Measurements from ENCODE around the gene TSPEAR.

TSPEAR gene

DNA sequence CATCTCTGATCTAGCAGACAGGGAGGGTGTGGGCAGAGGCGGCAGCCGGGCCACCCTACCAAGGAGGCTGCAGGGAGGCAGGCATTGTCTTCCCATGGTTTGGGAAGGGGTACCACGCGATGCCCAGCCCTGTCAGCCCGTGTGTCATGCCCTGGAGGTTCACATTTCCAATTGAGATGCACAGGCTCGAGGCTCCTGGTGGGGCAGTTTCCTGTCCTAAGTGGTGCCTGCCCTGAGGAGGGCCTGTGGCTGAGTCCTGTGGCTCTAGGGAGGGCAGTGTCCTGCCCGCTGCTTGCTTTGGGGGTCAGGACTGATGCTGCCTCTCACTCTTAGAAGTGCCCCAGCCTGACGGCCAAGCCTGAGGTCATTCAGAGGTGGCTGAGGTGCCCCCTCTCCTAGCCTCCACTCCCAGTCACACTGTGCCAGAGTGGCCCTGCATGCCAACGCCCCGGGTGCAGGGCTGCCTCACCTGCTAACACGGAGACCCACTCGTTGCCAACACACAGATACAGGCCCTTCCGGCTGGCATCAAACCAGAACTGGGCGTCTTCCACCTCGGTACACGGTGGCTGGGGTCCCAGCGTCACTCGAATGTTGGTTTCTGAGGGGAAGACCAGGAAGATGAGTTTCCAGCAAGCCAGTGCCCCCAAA is 183.3 kb downstream of the TSPEAR start:
- DNase-seq (ENCODE audit: low read depth), result no peak

DNA sequence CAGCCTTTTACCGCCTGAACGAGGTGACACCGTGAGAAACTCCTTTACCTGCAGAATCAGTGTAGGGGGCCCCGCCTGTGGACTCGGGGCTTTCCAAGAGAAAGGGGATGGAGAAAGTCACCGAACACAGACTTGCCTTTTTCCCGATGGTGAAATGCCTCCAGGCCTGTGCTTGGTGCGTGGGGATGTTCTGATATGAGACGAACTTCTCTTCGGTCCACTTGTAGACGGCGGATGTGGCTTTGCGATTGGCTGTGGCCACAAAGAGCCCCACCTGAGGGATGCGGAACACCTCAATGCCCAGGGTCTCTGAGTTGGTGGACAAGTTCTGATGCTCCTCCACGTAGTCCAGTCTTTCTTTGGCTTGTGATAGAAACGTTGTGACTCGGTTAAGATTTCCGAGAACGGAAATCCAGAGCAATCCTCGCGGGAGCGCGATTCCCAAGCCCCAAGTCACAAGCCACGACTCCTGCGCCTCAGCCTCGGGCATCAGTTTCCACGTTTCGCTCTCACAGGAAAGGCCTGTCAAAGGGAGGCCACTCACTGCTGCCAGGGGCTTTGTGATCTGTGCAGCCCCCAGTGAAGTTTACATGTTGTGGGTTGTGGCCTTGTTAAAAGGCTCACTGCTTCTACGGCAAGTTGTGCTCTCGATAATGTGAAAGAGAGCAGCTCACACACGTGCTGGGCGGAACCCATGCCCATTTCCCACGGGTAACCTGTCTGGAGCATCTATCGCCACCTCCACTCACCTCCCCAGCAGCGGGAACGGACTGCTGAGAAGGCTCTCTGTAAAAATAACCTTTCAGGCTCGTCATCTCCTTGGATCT is 184.0 kb downstream of the TSPEAR start:
- no peak for DNase-seq (ENCODE audit: low read depth)

DNA sequence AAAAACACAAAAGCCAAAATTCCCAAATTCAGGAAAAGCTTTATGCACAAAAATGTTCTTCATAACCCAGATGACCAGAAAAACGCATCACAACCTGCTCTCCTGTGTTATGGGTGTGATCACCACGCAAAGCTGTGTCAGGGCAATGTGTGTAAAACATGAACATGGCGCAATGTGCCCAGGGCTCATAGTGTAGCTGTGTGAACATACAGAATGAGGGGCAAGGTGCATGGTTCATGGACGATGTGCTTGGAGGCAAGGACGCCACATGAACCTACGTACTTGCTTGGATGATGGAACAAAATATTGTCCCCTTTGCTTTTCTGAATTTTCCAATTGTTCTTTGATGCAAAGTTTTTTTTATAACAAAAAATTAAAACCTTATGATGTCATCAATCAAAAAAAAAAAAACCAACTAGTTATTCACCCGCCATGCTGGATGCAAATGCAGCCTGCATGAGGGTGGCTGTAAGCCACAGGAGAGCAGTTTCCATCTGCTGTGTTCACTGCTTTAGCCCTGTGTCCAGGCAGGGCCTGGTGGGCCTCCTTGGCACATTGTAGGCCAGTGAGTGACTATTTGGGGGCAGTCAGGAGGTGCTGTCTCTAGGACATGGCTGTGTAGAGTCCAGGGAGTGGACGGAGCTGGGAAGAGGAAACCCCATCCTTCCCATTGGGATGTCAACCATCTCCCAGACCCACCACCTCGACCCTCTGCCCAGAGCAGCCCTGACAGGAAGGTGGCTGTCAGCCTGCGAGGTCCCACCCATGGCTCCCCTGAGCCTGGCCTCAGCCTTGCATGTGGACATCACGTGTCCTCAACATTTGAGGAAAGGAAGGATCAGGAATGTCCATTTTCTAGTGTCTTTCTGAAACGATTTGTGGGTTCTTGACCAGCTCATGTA is 185.0 kb downstream of the TSPEAR start:
- DNase-seq (ENCODE audit: low read depth), result no peak

DNA sequence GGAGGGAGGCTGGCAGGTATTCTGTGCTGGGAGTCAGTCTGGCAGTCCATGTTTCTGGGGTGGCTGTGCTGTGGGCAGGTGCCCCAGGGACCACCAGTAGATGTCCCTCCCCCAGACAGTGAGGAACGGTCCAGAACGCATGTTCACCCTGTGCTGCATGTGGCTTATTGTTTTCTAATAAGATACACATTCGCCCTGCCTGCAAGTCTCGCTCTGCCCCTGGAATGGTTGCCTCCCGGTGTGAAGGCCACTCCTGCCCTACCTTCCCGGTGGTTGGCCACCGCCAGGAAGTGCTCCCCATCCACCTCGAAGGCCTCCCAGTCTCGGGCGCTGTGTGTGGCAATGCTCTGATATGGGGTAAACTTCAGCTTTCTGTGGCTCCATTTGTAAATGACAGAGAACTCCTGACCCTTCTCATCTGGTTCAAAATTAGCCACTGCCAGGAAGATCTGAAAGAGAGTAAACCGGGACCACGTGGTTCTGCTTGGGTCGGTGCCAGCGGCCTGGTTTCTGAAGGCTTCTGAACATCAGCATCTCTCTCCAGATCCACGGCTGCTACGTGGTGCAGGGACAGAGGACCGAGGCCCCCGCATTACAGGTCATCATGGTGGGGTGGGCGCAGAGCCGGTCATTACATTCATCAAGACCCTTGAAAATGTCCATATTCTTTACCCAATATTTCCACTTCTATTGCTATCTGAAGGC is 185.8 kb downstream of the TSPEAR start:
- no peak for DNase-seq (ENCODE audit: low read depth)

DNA sequence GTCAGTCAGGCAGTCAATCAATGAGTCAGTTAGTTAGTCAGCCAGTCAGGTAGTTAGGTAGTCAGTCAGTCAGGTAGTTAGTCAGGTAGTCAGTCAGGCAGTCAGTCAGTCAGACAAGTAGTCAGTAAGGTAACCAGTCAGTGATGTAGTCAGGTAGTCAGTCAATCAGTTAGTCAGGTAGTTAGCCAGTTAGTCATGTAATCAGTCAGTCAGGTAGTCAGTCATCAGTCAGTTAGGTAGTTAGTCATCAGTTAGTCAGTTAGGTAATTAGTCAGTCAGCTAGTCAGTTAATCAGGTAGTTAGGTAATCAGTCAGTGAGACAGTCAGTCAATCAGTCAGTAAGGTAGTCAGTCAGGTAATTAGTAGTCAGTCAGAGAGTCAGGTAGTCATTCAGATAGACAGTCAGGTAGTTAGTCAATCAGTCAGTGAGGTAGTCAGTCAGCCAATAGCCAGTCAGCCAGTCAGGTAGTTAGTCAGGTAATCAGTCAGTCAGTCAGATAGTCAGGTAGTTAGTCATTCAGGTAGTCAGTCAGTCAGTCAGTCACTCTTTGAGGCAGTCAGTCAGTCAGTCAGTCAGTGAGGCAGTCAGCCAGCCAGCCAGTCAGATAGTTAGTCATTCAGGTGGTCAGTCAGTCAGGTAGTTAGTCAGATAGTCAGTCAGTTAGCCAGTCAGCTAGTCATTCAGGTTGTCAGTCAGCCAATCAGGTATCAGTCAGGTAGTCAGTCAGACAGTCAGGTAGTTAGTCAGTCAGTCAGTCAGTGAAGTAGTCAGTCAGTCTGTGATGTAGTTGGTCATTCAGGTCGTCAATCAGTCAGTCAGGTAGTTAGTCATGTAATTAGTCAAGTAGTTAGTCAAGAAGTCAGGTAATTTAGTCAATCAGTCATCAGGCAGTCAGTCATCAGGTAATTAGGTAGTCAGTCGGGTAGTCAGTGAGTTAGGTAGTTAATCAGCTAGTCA is 186.7 kb downstream of the TSPEAR start:
- DNase-seq (ENCODE audit: low read depth), result no peak

DNA sequence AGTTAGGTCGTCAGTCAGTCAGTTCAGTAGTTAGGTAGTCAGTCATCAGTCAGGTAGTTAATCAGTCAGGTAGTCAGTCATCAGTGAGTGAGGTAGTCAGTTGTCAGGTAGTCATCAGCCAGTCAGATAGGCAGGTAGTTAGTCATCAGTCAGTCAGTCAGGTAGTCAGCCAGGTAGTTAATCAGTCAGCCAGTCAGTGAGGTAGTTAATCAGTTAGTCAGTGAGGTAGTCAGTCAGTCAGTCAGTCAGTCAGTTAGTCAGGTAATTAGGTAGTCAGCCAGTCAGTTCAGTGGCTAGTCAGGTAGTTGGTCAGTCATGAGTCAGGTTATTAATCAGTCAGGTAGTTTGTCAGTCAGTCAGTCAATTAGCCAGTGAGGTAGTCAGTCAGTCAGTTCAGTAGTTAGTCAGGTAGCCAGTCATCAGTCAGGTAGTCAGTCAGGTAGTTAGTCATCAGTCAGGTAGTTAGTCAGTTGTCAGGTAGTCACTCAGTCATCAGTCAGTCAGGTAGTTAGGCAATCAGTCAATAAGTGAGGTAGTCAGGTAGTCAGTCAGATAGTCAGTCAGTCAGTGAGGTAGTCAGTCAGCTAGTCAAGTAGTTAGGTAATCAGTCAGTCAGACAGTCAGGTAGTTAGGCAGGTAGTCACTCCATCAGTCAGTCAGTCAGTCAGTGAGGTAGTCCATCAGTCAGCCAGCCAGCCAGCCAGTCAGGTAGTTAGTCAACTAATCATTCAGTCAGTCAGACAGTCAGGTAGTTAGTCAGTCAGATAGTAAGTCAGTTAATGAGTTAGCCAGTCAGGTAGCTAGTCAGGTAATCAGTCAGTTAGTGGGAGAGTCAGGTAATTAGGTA is 187.6 kb downstream of the TSPEAR start:
- no peak for DNase-seq (ENCODE audit: low read depth)

DNA sequence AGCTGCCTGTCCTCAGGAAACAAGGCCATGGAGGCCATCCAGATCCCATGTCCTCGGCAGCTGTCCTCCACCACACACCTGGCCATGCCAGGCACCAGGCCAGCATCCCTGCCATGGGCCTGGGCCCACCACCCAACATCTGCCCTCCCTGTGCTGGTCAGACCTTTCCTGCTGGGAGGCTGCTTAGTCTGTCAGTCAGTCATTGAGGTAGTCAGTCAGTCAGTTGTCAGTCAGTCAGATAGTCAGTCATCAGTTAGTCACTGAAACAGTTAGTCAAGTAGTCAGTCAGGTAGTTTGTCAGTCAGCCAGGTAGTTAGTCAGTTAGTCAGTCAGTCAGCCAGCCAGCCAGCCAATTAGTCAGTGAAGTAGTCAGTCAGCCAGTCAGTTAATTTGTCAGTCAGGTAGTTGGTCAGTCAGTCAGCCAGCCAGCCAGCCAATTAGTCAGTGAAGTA is 188.6 kb downstream of the TSPEAR start:
- no peak for DNase-seq (ENCODE audit: low read depth)

DNA sequence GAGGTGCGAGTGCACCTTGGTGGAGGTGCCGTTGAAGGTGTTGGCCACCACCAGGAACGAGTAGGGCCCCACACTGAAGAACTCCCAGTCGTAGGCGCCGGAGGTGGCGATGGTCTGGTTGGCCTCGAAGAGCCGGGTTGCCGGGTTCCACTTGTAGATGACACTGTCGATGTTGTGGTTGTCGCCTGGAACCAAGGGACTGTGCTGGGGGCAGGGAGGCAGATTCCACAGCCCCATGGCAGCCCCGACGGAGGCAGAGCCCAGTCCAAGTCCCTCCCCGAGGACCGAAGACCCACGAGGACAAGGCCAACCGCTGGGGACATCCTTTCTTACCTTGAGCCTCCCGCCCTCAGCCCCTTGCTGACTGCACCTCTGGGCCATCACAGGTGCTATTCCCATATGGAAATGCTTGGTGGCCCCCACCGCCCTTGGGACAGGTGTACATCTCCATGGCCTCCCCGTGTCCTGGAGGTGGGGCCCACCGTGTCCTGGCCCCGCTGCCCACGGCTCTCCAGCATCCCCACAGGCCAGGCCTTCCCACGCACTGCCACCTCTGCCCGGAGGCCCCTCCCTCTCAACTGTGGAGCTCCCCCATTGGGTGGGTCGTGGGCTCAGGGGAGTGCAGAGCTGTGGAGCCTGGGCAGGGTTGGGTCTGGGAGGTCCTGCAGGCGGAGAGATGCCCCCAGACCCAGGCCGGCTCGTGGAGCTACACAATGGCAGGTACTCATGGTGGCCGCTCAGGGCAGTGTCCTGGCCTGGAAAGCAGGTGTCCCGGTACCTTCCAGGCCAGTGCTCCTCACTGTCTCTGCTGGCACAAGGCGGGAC is 189.2 kb downstream of the TSPEAR start:
- DNase-seq (ENCODE audit: low read depth), result no peak

DNA sequence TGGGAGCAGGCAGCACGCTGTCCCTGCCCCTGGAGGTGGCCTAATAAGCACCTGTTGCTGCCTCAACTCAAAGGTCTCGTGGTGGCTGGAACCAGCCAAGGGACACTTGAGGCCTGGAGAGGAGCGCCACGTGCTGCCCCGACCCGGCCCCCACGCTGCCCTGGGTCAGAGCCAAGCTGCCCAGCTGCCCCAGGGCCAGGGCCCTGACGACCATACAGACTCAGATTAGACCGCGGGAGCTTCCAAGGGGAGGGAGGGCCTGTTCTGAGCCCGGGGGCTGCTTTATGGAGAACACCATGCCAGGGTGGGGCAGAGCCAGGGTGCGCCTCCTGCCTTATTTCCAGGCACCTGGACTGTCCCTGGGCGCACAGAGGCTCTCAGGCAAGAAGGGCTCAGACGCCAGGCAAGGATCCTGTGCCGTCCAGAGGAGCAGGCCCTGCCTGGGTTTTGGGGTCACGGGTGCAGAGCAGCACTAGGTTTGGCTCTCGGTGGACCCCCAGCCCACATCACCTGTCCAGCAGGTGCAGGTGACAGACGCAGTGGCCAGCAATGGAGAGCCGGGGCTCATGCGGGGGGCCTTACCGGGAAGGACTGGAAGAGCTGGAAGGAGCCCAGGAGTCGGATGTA is 190.0 kb downstream of the TSPEAR start:
- no peak for DNase-seq (ENCODE audit: low read depth)

DNA sequence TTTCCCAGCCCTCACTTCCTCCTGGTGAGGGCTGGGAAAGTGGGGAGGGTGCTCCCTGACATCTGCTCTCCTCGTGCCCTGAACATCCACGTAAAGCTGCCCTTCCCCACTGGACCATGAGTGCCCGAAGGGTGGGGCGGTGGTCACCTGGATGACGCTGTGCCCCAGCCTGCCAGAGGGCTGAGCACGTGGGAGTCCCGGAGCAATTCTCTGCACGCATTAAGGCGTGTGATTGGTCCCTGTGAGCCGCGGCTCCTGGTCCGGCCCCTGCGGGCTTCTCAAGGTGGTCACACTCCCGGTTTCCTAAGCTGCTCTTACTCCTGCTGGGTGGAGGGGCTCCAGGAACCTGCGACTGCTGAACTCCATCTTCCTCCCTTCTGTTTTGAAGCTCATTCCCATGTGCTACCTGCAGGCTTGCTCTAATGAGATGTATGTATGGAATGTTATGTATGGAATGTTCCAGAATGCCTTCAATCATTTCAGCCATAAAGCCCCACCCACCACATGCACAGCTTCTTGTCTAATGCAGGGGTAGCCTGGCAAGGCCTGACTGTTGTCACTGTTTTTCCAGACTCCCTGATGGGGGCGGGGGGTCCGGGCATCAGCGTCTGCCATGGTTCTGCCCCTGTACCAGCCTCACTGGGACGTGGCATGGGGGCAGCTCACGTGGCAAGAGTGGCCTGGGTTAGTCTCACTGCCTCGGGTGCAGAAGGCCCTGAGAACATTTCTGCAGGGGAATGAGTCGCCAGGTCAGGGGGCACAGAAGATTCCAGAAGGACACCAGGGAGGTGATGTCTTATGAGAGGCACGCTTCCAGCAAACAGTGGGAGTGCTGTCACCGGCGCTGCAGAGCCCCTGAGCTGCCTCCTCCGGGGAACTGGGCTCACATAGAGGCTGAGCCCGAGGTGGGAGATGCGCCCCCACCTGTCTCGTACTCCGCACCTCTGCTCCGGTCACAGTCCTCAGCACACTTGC is 190.8 kb downstream of the TSPEAR start:
- DNase-seq (ENCODE audit: low read depth), result no peak

DNA sequence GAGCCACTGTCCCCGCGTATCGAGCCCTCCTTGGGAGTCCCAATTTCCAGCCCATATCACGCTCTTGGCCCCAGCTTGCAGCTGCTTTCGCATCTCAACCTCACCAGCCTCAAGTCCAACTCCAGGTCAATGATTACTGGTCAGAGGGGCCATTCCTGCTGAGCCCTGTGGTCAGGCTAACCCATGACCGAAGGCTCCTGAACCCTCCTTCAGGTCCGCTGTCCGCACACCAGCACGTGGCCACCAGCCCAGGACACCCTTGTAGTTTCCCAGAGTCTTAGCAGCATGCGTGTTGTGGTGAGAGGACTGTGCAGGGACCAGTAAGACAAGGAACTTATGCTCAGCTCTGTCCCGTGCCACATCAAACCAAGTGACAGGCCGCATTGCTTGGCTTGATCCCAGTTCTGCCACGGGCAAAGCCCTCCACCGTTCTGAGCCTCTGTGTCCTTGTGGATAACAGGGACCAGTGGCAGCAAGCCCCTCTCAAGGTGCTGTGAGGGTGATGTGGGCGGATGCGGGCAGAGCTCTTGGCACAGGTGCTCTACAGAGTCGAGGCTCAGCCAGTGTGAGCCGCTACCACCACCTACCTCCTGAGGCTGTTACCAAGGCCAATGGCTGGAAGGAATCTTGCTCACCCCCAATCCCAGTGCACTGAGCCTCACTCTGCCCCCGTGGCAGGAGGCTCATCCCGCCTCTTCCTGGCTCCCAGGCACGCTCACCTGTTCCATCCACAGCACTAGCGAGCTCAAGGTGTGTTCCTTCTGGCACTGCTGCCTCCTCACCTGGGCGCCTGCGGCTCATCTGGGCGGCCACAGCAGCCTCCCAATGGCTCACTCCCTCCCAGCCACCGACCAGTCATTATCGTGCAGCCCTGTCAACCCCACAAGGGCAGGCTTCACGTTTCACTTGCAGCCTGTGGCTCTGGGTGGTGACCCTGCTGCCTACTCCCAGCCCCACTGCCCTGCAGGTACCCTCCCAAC is 191.7 kb downstream of the TSPEAR start:
- no peak for DNase-seq (ENCODE audit: low read depth)

DNA sequence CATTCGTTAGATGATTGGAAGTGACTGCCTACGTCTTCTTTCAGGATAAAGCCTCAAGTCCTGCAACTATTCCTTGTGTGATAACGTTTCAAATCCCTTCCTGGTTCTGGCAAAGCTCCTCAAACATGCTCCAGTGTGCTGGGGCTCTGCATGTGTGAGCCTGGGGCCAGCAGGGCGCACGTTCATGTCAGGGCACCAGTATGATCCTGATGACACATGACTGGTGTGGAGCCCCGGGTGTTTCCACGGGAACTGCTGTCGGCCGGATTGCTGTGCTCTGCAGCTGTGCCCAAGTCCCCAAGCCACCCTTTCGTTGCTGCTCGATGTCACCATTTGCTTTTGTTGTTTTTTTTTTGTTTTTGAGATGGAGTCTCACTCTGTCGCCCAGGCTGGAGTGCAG is 192.7 kb downstream of the TSPEAR start:
- DNase-seq (ENCODE audit: low read depth), result no peak

DNA sequence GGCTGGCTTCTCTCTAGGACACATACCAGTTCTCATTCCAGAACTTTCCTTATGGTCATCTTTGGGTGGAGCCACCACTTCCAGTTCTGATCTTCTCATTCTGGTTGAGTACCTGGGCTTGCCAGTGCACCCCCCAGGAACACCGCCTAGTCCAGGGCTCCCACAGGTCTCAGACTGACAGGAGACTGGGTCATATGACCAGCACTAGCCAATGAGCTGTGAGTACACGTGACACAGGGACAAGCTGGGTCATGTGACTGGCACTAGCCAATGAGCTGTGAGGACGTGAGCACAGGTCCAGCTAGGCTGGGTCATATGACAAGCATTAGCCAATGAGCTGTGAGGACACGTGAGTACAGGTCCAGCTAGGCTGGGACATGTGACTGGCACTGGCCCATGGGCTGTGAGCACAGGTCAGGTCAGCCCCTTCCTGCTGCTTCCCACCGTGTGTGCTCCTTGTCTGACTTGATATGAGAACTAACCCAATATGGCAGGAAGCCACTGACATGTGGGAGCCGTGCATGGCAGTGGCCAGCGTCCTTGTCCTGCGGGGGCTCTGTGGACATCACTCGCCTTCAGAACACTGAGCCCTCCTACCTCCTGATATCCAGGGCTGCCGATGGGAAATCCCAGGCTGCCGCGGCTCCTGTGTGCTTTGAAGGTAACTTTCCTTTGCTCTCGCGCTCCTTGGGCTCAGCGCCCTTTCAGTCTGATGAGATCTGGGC is 194.0 kb downstream of the TSPEAR start:
- peak; percentile 8 for DNase-seq (ENCODE audit: low read depth)

DNA sequence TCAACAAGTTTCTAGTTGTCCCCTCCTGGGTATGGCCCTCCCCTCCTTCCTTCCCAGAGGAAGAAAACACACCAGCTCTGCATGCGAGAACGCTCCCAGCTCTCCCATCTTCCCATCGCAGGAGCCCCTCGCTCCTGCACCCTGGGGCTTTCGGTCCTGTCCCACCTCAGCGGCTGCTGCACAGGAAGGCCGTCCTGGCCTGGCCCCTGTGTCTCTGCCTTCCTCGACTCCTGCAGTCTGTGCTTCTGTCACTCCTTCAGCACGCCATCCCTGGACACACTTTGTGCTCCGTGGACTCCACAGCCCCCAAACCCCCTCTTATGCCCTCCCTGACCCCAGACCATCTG is 194.6 kb downstream of the TSPEAR start:
- DNase-seq (ENCODE audit: low read depth), result no peak

DNA sequence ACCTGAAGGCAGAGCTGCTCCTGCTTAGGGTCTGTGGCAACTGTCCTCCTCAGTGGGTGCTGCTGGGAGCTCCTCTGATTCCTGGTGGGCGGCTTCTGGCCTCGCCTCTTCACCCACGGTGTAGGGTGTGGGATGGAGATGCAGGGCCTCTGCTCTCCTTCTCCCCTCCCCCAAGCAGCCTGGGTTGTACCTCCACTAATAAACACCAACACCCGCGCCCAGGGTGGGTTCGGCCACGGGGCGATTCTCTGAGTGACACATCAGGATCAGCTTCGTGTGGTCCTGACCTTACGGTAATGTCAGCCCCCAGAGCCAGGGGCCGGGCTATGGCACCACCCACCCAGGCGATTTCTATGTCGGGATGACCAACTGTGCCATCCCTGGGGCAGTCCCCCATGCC is 195.0 kb downstream of the TSPEAR start:
- DNase-seq (ENCODE audit: low read depth), result no peak
